Heart left ventricle (tissue), 16 donors: Measurements from ENCODE around the gene KCNK18. TPM values are rescaled to one million over a fixed set of nuclear protein-coding genes. Genes with fewer than 3 reads are reported as not detected.

Experiments used
- ATAC-seq, 4 donors: fragments of 200-7000 bp; cut with Tn5 transposase; one replicate each; pipeline ENCODE4 v1.9.1; 2020 to 2022; ENCODE audit warnings: moderate library complexity in 4 of 4, mild to moderate bottlenecking in 3 of 4, moderate number of reproducible peaks in 1 of 4
- DNase-seq, 5 donors: peaks; one replicate each; pipeline ENCODE4 v3.0.0-alpha.2; 2020
- H3K27ac ChIP-seq, 12 donors: fragments of 200-600 bp; sonication (generic) in 4 of 12; one replicate each; pipeline versions ENCODE4 v1.5.0 to v1.8.0; 2016 to 2022; ENCODE audit warnings: mild to moderate bottlenecking in 2 of 12
- H3K27me3 ChIP-seq, 9 donors: fragments of 200-600 bp; sonication (generic) in 2 of 9; one replicate each; pipeline versions ENCODE4 v1.5.1 to v1.8.0; 2016 to 2022; ENCODE audit warnings: mild to moderate bottlenecking in 3 of 9
- H3K36me3 ChIP-seq, 9 donors: fragments of 200-600 bp; sonication (generic) in 2 of 9; one replicate each; pipeline versions ENCODE4 v1.5.0 to v1.8.0; 2018 to 2022; ENCODE audit warnings: mild to moderate bottlenecking in 2 of 9
- H3K4me1 ChIP-seq, 12 donors: fragments of 200-600 bp; sonication (generic) in 4 of 12; one replicate each; pipeline versions ENCODE4 v1.5.0 to v1.8.0; 2016 to 2022; ENCODE audit warnings: mild to moderate bottlenecking in 3 of 12
- H3K4me3 ChIP-seq, 12 donors: fragments of 200-600 bp; sonication (generic) in 4 of 12; one replicate each; pipeline versions ENCODE4 v1.5.0 to v1.8.0; 2017 to 2022; ENCODE audit warnings: mild to moderate bottlenecking in 9 of 12, moderate library complexity in 4 of 12
- H3K9me3 ChIP-seq, 12 donors: fragments of 200-600 bp; sonication (generic) in 4 of 12; one replicate each; pipeline versions ENCODE4 v1.5.0 to v1.8.0; 2016 to 2022; ENCODE audit warnings: mild to moderate bottlenecking in 1 of 12
- CTCF ChIP-seq, 12 donors: fragments of 200-600 bp; sonication (generic) in 4 of 12; IDR thresholded peaks; one replicate each; pipeline versions ENCODE4 v1.5.0 to v1.8.0; 2018 to 2022; ENCODE audit warnings: antibody characterized with exemption in 12 of 12, mild to moderate bottlenecking in 5 of 12
- POLR2A ChIP-seq, 2 donors: fragments of 450-650 bp; IDR thresholded peaks; one replicate each; pipeline ENCODE4 v1.6.1; 2017; ENCODE audit warnings: antibody characterized with exemption in 2 of 2, mild to moderate bottlenecking in 2 of 2, moderate library complexity in 2 of 2
- WGBS, 4 donors: extraction: QIAGEN DNeasy Blood & Tissue Kit in 2 of 4; methylation state at CpG; one replicate each; pipeline versions ENCODE4 v1.1.5 to v1.1.7; 2013 to 2018; 5-methylcytosine and 5-hydroxymethylcytosine counted together
- intact Hi-C, 10 donors: fragments of 100-400 bp; cut with DNase I; formaldehyde crosslinking; loops; one replicate each; pipeline versions ENCODE4 v1.11.1 to v1.14.2; 2022
- polyA plus RNA-seq, 2 donors: library from polyadenylated mRNA; stranded (reverse); fragments of 200-250 nt; gene quantifications; one replicate each; pipeline ENCODE4 v1.2.3, GENCODE V29; 2013
- total RNA-seq, 9 donors: library from RNA; depleted of rRNA in 2 of 9; stranded (reverse); fragments of >200 nt in 2 of 9; fragmentation: NEBNext Ultra II Directional in 3 of 9; extraction: Animal tissue kit (Norgen Biotek cat#: 25700) in 3 of 9; gene quantifications; one replicate each; pipeline versions ENCODE4 v1.1.0 to v1.2.4, GENCODE V29; 2016 to 2023
- donor health status: ischemic (EF 13 %, LVEDD 7.1; RV severe dilation, severe dysfunction).
- donor health status: healthy with polysubstance abuse.
- donor health status: DM: no; HTN: yes; CAD: no.
- donor health status: DM: no; HTN: no; CAD: no.
- donor health status: ischemic (EF 25% LVEDD 6.9; RV normal size, moderate dysfunction).
- donor health status: ischemic (EF 25% LVEDD 5.7; RV mildly dilated, moderate dysfunction).
- donor health status: healthy.
- donor health status: DM: yes; HTN: yes; CAD: no.
- donor health status: ischemic (EF 35%, LVEDD 5.7; RV mildly dilated, moderate dysfunction).
- donor health status: nonischemic (EF 11% LVEDD 7.7; RV severe dilation, severe dysfunction).
- donor health status: DM: yes; HTN: yes; CAD: no.
- donor health status: PGD.
- donor health status: ischemic (EF 29% LVEDD 5.4; RV normal size, mild dysfunction).
- donor health status: nonischemic (EF 23%, LVEDD 6.1; RV moderate dilation, normal function).

The KCNK18 gene
- total and polyA plus RNA-seq, 11 donors, result not detected

GRCh38 chr10:117242463-117242832 is 45.2 kb downstream of the KCNK18 start:
- no peak for DNase-seq
- Histone ChIP-seq H3K9me3 (no peaks in the 10 kb centered on the region), H3K4me3 (no peak overlapping the region), H3K27me3 (peaks cover 17 to 89% (median 40%) of the 10 kb centered on the region in 9 donors), H3K27ac (no peak overlapping the region), H3K4me1 (peaks cover 0 to 15% (median 5%) of the 10 kb centered on the region in 12 donors), H3K36me3 (no peaks in the 10 kb centered on the region)
- intact Hi-C loops, result no loop called here
- ATAC-seq, result no peak
- TF ChIP-seq POLR2A (IDR thresholded peaks at IDR 0.05), result no peak
- no peak for TF ChIP-seq CTCF (IDR thresholded peaks at IDR 0.05)
- WGBS, 4 donors, result 74 to 81% (median 80%) methylated on average over 8 of the region's 8 CpGs

- WGBS, 4 donors, result 86 to 91% (median 90%) methylated on average over 3 of the region's 3 CpGs
- intact Hi-C loops, result no loop called here
- no peaks in the 10 kb centered on the region for H3K4me1 ChIP-seq
- no peak overlapping the region for H3K27ac ChIP-seq
- no peak for TF ChIP-seq POLR2A (IDR thresholded peaks at IDR 0.05)
- TF ChIP-seq CTCF (IDR thresholded peaks at IDR 0.05), result no peak
- H3K4me3 ChIP-seq, result no peak overlapping the region
- no peak for DNase-seq
- H3K27me3 ChIP-seq, result peaks cover 0 to 89% (median 9%) of the 10 kb centered on the region in 9 donors
- H3K36me3 ChIP-seq, result no peaks in the 10 kb centered on the region
- H3K9me3 ChIP-seq, result no peaks in the 10 kb centered on the region
- ATAC-seq, result no peak
These were observed 49.8 kb downstream of the KCNK18 start for GRCh38 chr10:117246997-117247671.

GRCh38 chr10:117248750-117249465 is 51.6 kb downstream of the KCNK18 start:
- no peak overlapping the region for H3K27ac ChIP-seq
- 33 to 40% (median 35%) methylated on average over 10 of the region's 10 CpGs for WGBS, 4 donors
- no peak for TF ChIP-seq POLR2A (IDR thresholded peaks at IDR 0.05)
- TF ChIP-seq CTCF (IDR thresholded peaks at IDR 0.05), result no peak
- peaks cover 0 to 77% (median 5%) of the 10 kb centered on the region in 9 donors for H3K27me3 ChIP-seq
- no peak for DNase-seq
- ATAC-seq, result no peak
- no peaks in the 10 kb centered on the region for H3K9me3 ChIP-seq
- H3K4me3 ChIP-seq, result no peak overlapping the region
- no peaks in the 10 kb centered on the region for H3K4me1 ChIP-seq
- intact Hi-C loops, result no loop called here
- no peaks in the 10 kb centered on the region for H3K36me3 ChIP-seq

GRCh38 chr10:117249493-117250093 is 52.3 kb downstream of the KCNK18 start:
- WGBS, 4 donors, result 70 to 75% (median 72%) methylated on average over 6 of the region's 6 CpGs
- Histone ChIP-seq H3K36me3 (no peaks in the 10 kb centered on the region), H3K4me1 (no peaks in the 10 kb centered on the region), H3K27me3 (peaks cover 0 to 71% (median 5%) of the 10 kb centered on the region in 9 donors), H3K9me3 (no peaks in the 10 kb centered on the region), H3K27ac (no peak overlapping the region), H3K4me3 (no peak overlapping the region)
- intact Hi-C loops, result no loop called here
- TF ChIP-seq POLR2A (IDR thresholded peaks at IDR 0.05) (no peak), CTCF (IDR thresholded peaks at IDR 0.05) (no peak)
- ATAC-seq (no peak), DNase-seq (no peak)
